Measurements from ENCODE around the gene EMD. TPM values are rescaled to one million over a fixed set of nuclear protein-coding genes. Genes with fewer than 3 reads are reported as not detected.

Gene EMD
- total RNA-seq: 37.9 and 39.5 TPM in 2 replicates

DNA sequence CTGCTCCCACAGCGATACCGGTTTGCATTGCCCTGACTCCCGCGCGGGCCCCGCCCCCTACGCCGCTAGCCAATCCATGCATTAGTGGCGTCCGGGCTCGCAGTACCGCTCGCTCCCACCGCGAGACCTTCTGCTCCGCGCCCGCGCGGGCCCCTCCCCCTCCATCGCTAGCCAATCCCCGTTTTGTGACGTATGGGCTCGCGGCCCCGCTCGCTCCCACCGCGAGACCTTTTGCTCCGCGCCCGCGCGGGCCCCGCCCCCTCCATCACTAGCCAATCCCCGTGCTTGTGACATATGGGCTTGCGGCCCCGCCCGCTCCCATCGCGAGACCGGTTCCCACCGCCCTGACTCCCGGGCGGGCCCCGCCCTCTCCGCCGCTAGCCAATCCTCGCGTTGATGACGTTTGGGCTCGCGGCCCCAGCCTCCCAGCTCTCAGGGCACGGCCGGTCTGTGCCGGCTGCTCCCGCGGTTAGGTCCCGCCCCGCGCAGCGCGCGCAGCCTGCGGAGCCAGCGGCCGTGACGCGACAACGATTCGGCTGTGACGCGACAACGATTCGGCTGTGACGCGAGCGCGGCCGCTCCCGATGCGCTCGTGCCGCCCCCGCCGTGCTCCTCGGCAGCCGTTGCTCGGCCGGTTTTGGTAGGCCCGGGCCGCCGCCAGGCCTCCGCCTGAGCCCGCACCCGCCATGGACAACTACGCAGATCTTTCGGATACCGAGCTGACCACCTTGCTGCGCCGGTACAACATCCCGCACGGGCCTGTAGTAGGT, at the start of gene EMD:
EMD (plus strand) TSS at position 497 of the 770 bp plus-strand sequence; CDS start at position 687, 190 bp downstream.

DNA sequence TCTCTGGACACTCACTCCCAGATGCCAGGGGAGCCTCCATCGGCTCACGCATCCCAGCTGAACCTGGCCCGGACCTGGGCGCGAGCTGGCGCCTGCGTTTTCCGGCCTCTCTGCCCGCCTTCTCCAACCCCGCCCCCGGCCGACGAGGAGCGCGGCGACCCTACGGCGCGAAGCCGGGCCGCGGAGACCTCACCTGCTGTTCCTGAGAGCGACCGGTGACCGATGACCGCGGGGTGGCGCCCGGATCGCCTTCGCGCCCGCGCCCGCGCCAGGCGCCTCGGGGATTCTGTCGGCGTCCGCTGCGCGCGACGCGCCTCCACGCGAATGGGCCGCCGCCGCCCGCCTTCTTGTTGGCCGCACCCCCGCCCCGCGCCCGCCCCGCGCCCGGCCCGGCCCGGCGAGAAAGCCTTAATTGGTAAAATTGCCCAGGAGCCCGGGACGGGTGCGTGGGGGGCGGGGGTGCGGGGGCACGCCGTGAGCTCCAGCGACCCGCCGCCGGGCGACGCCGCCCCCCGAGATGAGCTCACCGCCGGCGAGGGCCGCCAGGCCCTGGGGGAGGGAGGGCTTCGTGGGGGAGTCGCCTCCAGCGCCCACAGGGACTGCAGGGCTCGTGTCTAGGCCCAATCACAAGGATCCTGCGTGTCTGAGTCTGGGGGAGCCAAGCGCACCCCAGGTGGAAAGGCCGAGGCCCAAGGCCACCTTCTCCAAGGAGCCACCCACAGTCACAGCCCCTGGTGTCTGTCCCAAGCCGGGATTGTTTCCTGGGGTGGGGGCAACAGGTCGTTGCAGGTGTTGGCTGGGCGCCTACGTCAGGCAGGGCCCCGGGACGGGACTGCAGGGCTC, 4.6 kb upstream of the EMD start, which contains the start of gene FLNA:
FLNA (minus strand) TSS at position 322 of the 843 bp plus-strand sequence. CDS start 3,389 bp downstream, outside the sequence.

DNA sequence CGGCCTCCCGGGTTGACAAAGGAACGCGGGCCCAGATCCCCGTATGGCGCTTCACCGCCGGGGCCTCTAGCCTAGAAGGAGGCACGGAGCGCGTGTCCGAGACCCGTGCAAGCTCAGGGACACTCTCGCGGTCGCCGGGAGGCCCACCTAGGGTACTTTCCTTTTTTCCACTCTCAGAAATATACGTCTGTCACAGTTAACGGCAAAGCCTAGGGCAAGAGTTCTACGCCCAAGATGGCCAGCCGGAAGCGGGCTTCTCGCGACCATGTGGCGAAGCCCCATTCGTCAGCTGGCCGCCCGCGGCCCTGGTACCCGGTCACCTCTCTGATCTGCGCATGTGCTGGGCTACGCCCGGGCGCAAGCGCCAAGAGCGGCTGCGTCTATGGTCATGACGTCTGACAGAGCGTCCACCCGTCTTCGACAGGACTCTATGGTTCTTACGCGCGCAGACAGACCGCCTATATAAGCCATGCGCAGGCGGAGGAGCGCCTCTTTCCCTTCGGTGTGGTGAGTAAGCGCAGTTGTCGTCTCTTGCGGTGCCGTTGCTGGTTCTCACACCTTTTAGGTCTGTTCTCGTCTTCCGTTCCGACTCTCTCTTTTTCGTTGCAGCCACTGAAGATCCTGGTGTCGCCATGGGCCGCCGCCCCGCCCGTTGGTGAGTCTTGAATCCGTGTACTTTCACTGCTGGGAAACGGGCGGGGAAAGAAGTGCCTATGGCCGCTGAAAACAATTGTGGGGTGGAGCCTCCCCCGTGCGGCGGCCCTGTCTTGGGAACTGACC, 19.0 kb downstream of the EMD start, which contains the start of gene RPL10:
RPL10 (plus strand) TSS at position 490 of the 780 bp plus-strand sequence; CDS start at position 633, 143 bp downstream.

DNA sequence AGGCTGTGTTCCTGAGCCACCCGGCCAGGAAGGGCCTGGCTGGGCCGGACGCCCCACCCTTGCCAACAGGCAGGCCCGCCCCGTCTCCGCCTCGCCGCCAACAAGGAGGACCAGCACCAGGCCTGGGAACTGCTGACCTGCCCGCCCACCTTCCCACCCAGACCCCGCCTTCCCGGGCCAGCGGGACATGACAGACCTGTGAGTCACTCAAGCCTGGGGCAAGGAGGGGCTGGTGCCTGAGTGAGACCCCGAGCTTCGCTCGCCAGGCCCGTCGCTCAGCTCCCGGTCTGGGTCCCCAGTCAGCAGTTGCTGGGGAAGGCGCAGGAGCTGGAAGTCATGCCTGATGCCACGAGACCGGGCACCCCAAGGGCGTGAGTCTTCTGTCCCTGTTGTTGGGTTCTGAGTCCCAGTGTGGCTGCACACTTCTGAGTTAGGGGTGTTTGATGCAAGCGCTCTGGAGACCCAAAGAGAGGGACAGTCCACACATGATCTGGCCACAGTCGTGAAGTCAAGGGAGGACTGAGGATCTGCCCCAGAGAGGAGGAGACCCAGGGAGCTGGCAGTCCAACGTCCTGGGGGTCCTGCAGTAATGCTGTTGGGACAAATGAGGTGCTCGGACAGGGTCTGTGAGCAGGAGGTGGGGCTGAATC, 30.3 kb downstream of the EMD start, which contains the start of gene DNASE1L1:
DNASE1L1 (minus strand) TSS at position 33 of the 650 bp plus-strand sequence. CDS start 3,686 bp downstream, outside the sequence.

DNA sequence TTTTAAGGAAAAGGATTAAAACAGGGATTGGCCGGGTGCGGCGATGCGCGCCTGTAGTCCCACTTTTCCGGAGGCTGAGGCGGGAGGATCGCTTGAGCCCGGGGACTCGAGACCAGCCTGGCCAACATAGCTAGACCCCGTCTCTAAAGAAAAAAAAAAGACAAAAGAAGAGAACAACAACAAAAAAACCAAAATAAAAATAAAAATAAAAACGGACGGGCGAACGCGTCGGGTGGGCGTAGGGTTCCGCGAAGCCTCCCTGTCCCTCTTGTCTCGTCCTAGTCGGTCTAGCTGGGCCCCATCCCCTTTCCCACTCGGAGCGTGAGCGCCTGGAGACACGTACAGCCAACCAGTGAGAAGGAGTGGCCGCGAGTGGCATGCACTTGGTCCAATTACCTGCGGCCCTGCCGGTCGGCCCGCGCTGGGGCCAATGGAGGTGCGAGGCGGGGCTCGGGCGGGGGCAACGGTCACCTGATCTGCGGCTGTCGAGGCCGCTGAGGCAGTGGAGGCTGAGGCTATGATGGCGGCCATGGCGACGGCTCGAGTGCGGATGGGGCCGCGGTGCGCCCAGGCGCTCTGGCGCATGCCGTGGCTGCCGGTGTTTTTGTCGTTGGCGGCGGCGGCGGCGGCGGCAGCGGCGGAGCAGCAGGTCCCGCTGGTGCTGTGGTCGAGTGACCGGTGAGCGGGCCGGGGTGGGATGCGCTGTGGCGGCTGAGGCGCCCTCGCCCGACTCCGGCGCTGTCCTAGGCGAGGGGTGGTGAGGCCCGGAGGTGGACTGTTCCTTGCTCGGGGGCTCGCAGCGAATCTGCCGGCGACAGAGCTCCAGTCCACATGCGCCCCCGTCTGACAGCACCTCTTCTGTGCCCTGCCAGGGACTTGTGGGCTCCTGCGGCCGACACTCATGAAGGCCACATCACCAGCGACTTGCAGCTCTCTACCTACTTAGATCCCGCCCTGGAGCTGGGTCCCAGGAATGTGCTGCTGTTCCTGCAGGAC, 49.4 kb downstream of the EMD start, which contains the start of gene ATP6AP1:
ATP6AP1 (plus strand) TSS at position 502 of the 996 bp plus-strand sequence; CDS start at position 518, 16 bp downstream.

Small RNA genes within 50 kb of the gene (small RNA-seq; reads per million reads assigned to genes)
- not detected for gene SNORA70 (ENCODE audit: low replicate concordance)

Other genes with a start within 250 kb of the EMD start
- gene OPN1LW, start 235.1 kb upstream of the EMD start, total RNA-seq: not detected in 2 replicates
- gene OPN1MW, start 196.7 kb upstream of the EMD start, total RNA-seq: not detected in 2 replicates
- gene OPN1MW2, start 159.5 kb upstream of the EMD start, total RNA-seq: not detected in 2 replicates
- not detected in 2 replicates for gene OPN1MW3, start 121.7 kb upstream of the EMD start, total RNA-seq
- gene TEX28, start 84.2 kb upstream of the EMD start, total RNA-seq: not detected in 2 replicates
- gene TKTL1, start 83.5 kb upstream of the EMD start, total RNA-seq: not detected in 2 replicates
- gene FLNA, start 4.7 kb upstream of the EMD start, total RNA-seq: 2,184 and 2,759 TPM in 2 replicates
- 1,465 and 3,108 TPM in 2 replicates for gene RPL10, start 19.1 kb downstream of the EMD start, total RNA-seq
- 59.4 and 61.3 TPM in 2 replicates for gene DNASE1L1, start 30.0 kb downstream of the EMD start, total RNA-seq
- 22.8 and 30.0 TPM in 2 replicates for gene TAFAZZIN, start 32.2 kb downstream of the EMD start, total RNA-seq
- 55.3 and 151 TPM in 2 replicates for gene ATP6AP1, start 49.4 kb downstream of the EMD start, total RNA-seq
- 167 and 170 TPM in 2 replicates for gene GDI1, start 57.9 kb downstream of the EMD start, total RNA-seq
- gene FAM50A, start 64.8 kb downstream of the EMD start, total RNA-seq: 40.2 and 106 TPM in 2 replicates
- gene PLXNA3, start 79.0 kb downstream of the EMD start, total RNA-seq: 21.2 and 25.8 TPM in 2 replicates
- 15.7 and 20.4 TPM in 2 replicates for gene LAGE3, start 100.0 kb downstream of the EMD start, total RNA-seq
- 33.0 and 51.5 TPM in 2 replicates for gene UBL4A, start 107.3 kb downstream of the EMD start, total RNA-seq
- gene SLC10A3, start 111.3 kb downstream of the EMD start, total RNA-seq: 38.1 and 45.2 TPM in 2 replicates
- gene FAM3A, start 136.9 kb downstream of the EMD start, total RNA-seq: 24.5 and 45.1 TPM in 2 replicates
- 90.6 and 152 TPM in 2 replicates for gene G6PD, start 167.6 kb downstream of the EMD start, total RNA-seq
- gene IKBKG, start 168.3 kb downstream of the EMD start, total RNA-seq: 20.1 and 24.8 TPM in 2 replicates
- gene CTAG1A, start 205.8 kb downstream of the EMD start, total RNA-seq: not detected in 2 replicates
- gene CTAG1B, start 240.0 kb downstream of the EMD start, total RNA-seq: not detected in 2 replicates

Data from placental pericyte (primary cell).